ENCODE data around the gene NOC3L.
"Not testable (repeated sequence)": the region's sequence is repeated elsewhere in the genome, so short reads cannot be mapped to it uniquely, and the experiment has no call there.

DNA sequence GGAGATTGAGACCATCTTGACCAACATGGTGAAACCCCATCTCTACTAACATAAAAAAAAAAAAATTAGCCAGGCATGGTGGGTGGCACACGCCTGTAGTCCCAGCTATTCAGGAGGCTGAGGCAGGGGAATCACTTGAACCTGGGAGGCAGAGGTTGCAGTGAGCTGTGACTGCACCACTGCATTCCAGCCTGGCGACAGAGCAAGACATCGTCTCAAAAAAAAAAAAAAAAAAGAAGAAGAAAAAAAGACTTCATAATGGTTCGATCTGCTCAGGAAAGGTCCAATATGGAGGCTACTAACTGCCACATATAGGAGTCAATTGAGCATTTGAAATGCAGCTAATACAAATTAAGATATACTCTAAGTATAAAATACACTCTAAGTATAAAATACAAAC is 12.2 kb downstream of the NOC3L start:
- TF ChIP-seq, protein P1, sequence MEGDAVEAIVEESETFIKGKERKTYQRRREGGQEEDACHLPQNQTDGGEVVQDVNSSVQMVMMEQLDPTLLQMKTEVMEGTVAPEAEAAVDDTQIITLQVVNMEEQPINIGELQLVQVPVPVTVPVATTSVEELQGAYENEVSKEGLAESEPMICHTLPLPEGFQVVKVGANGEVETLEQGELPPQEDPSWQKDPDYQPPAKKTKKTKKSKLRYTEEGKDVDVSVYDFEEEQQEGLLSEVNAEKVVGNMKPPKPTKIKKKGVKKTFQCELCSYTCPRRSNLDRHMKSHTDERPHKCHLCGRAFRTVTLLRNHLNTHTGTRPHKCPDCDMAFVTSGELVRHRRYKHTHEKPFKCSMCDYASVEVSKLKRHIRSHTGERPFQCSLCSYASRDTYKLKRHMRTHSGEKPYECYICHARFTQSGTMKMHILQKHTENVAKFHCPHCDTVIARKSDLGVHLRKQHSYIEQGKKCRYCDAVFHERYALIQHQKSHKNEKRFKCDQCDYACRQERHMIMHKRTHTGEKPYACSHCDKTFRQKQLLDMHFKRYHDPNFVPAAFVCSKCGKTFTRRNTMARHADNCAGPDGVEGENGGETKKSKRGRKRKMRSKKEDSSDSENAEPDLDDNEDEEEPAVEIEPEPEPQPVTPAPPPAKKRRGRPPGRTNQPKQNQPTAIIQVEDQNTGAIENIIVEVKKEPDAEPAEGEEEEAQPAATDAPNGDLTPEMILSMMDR (IDR thresholded peaks at IDR 0.05; ENCODE audit: low read depth, low read length, poor library complexity, severe bottlenecking): not testable (repeated sequence)
- TF ChIP-seq EZH2phosphoT487 (IDR thresholded peaks at IDR 0.05; ENCODE audit: borderline replicate concordance, low read length): not testable (repeated sequence)
